Measurements from ENCODE around the gene OR8G1.
"Not testable (repeated sequence)": the region's sequence is repeated elsewhere in the genome, so short reads cannot be mapped to it uniquely, and the experiment has no call there.

Gene OR8G1

DNA sequence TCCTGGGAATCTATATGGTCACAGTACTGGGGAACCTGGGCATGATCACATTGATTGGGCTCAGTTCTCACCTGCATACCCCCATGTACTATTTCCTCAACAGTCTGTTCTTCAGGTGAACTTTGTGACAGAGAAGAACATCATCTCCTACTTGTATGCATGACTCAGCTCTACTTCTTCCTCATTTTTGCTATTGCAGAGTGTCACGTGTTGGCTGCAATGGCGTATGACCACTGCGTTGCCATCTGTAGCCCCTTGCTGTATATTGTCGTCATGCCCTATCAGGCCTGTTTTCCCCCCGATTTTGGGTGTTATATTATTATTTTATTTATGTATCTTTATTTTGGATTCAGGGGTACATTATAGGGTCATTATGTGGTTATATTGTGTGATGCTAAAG is 2.4 kb upstream of the OR8G1 start:
- DNase-seq (ENCODE audit: low spot score): no peak

DNA sequence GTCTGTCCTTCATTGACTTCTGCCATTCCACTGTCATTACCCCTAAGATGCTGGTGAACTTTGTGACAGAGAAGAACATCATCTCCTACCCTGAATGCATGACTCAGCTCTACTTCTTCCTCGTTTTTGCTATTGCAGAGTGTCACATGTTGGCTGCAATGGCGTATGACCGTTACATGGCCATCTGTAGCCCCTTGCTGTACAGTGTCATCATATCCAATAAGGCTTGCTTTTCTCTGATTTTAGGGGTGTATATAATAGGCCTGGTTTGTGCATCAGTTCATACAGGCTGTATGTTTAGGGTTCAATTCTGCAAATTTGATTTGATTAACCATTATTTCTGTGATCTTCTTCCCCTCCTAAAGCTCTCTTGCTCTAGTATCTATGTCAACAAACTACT is 9.0 kb downstream of the OR8G1 start:
- DNase-seq (ENCODE audit: low spot score): not testable (repeated sequence)

DNA sequence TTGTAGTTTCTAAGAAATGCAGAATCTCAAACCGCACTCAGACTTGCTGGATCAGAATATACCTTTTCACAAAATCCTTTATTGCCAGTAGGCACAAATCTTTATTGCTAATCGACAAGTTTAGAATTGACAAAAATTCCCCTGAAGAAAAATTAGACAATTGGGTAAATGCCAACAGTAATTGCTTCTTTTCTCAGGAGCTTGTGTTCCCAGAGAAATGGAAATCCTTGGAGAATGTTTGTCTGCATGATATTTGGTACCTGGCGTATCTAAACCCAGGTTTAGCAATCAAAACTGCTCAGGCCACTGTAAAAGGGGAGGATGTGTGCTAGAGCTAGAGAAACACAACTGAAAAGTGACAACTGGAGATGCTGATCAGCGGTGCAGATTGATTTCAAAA is 15.2 kb downstream of the OR8G1 start, which contains the start of gene OR8G5:
OR8G5 (plus strand) TSS at position 301 of the 400 bp plus-strand sequence. CDS start 8,556 bp downstream, outside the sequence.
- DNase-seq (ENCODE audit: low spot score): no peak

DNA sequence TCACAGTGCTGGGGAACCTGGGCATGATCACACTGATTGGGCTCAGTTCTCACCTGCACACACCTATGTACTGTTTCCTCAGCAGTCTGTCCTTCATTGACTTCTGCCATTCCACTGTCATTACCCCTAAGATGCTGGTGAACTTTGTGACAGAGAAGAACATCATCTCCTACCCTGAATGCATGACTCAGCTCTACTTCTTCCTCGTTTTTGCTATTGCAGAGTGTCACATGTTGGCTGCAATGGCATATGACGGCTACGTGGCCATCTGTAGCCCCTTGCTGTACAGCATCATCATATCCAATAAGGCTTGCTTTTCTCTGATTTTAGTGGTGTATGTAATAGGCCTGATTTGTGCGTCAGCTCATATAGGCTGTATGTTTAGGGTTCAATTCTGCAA is 24.1 kb downstream of the OR8G1 start:
- DNase-seq (ENCODE audit: low spot score): not testable (repeated sequence)

DNA sequence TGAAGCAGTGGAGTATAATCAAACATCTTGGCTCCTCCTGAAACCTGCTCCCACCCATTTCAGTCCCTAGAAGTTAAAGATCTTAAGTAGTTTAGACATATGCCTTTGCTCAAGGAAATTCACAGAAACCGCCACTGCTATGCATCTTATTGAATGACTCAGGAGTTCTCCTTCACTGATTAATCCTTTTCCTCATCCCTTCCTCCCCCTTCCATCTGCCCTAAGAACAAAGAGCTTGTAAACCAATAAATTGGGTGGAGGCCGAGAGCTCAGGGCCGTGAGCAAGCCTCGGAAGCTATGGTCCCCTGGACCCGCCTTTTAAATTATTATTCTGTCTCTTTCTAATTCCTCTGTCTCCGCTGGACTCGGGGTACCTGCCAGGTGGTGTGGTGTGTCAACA is 30.0 kb downstream of the OR8G1 start:
- not testable (repeated sequence) for DNase-seq (ENCODE audit: low spot score)

DNA sequence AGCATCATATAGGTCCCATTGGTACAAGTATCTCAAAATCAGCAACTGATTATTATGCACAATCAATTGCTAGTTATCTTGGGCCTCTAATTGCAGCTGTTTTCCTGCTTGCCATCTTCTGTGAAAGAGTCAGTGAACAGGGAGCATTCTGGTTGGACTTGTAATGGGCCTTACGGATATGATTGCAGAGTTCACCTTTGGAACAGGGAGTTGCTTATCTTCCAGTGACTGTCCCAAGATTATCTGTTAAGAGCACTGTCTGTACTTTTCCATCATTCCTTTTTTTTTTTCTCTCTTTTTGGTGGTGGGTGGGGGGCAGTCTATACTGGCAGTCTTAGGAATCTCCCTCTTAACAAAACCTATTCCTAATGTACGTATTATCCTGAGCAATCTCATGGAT is 33.1 kb downstream of the OR8G1 start:
- DNase-seq (ENCODE audit: low spot score): no peak

DNA sequence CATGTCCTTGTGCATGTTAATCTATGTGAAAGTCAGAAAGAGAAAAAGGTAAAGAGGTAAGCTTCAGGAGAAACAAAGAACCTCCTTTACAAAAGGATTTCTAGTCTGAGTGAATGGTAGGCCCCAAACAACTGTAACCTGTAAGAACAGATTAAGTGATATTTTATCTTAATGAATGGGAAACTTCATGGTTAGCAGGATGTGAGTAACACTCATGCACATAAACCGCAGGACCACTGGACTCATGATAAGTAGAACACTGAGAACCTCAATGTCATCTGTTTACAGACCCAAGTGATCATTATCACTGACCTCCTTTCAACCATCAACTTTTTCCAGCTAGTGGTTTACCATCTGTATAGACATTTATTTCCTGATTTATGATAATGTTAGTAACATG is 35.2 kb downstream of the OR8G1 start:
- no peak for DNase-seq (ENCODE audit: low spot score)

DNA sequence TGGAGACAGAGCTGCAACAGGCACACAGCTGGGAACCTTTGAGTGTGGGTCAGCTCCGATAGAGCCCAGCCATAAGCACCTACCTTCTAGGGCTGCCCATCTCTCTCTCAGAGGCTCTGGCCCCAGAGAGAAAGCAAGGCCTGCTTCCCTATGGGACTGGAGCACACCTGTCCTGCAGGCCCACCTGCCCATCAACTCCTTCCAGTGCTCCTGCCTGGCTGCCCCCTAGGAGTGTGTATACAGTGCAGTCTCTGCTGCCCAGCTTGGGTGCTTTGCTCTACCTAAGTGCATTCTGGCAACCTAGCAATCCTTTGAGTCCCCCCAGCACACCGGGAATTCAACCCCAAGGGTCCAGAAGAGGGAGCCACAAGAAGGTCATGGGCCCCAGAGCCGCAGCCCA is 36.3 kb downstream of the OR8G1 start:
- DNase-seq (ENCODE audit: low spot score): no peak

DNA sequence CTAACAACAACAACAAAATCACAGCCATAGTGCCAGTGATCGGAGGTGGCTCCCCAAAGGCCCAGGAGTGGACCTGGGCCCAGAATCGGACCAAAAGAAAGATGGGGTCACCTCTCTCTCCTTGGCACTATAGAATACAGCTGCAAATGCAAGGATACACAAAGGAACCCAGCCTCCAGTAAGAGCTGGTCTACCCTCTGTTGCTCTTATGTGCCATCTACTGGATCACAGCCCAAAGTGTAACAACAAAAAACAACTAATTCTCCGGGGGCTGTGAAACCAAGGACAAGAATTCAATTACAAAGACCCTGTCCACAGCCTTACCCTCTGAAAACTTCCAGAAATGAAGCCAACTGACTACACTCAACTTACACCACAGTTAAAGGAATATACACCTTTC is 36.9 kb downstream of the OR8G1 start:
- DNase-seq (ENCODE audit: low spot score): no peak

DNA sequence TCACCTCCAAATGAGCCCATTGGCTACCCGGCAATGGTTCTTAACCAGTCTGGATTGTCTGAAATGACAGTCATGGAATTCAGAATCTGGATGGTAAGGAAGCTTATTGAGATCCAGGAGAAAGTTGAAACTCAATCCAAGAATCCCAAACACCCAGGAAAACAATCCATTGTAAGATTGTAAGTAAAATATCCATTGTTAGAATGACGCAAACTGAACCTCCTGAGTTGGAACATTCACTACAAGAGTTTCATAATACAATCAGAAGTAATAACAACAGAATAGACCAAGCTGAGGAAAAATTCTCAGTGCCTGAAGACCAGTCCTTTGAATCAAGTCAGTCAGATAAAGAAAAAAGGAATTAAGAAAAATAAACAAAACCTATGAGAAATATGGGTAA is 37.4 kb downstream of the OR8G1 start:
- DNase-seq (ENCODE audit: low spot score): no peak

DNA sequence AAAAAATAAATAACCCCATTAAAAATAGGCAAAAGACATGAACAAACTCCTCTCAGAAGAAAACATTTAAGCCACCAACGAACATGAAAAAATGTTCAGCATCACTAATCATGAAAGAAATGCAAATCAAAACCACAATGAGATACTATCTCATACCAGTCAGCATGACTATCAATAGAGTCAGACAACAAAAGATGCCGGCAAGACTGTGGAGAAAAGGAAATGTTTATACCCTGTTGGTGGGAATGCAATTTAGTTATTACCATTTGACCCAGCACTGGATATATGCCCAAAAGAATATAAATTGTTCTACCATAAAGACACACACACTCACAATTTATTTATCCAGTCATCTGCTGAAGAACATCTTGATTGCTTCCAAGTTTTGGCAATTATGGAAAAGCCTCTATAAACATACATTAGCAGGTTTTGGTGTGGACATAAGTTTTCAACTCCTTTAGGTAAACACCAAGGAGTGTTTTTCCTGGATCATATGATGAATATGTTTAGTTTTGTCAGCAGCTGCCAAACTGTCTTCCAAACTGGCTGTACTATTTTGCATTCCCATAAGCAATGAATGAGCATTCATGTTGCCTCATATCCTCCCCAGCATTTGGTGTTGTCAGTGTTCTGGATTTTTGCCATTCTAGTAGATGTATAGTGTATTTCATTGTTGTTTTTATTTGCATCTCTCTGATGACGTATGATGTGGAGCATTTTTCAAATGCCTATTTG is 44.9 kb downstream of the OR8G1 start:
- peak; percentile 69 for DNase-seq (ENCODE audit: low spot score)

DNA sequence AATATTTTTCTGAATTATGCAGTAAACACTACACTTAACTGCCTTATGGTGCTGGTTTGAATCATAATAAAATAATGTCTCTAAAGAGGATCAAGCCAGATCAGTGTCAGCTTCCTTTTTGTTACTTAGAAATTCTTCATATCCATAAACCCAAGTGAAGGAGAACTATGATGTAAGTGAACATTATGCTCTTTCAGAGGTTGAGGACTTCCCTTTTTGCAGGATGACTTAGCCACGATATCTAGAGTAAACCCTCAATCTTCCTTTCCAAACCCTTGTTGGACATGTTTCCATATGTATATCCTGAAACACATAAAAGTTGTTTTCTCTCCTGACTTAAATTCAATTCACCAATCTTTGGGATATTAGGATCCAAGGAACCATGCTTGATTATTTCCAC is 53.8 kb downstream of the OR8G1 start:
- DNase-seq (ENCODE audit: low spot score): no peak

DNA sequence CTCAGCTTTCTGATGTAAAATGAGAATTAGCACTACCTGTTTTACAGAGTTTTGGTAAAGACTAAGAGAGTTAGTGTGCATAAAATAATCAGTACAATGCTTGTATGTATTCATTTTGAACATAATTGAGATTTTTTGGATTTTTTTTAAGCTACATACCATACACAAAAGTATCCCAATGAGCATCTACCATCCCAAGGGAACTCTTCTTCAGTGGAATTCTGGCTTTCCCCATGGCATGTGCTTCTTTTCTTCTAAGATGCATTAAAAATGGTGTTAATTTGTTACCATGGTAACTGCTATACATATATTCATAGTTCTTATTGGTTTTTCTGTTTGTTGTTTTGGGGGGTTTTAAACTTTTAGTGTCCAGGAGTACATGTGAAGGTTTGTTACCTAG is 55.1 kb downstream of the OR8G1 start:
- no peak for DNase-seq (ENCODE audit: low spot score)

DNA sequence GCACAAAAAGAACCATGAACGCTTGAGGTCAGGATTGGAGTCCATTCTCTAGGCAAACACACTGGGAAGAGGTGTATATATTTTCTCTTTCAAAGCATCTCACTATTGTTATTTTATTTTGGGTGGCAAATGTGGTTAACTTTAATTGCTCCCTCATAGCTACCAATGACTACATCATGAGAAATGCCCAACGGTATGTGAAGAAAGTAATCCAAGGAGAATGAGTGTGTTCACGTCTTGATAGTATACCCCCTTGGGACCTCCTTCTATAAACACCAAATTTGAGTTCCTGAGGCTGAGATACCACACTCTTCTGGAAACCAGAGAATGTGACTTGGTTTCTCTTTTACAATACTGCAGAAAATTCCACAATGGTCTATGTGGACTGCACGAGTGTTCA is 57.0 kb downstream of the OR8G1 start:
- DNase-seq (ENCODE audit: low spot score): no peak

DNA sequence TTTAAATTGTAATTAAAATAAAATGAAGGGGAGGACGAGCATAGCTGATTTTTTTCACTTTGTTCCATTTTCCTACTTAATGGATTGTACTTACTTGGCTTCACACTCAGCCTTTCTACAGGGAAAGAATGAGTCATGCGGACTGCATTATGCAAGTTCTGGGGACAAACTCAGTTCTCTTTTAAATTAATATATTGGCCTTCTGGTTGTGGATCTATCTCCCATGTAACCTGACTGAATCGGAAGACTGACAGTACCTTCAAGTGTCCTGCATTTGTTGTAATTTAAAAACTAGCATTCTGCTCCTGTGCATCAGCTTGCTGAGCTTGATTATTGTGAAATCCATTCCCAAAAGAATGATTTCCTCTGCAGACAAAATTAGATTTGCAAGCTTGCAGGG is 60.7 kb downstream of the OR8G1 start:
- DNase-seq (ENCODE audit: low spot score): no peak

DNA sequence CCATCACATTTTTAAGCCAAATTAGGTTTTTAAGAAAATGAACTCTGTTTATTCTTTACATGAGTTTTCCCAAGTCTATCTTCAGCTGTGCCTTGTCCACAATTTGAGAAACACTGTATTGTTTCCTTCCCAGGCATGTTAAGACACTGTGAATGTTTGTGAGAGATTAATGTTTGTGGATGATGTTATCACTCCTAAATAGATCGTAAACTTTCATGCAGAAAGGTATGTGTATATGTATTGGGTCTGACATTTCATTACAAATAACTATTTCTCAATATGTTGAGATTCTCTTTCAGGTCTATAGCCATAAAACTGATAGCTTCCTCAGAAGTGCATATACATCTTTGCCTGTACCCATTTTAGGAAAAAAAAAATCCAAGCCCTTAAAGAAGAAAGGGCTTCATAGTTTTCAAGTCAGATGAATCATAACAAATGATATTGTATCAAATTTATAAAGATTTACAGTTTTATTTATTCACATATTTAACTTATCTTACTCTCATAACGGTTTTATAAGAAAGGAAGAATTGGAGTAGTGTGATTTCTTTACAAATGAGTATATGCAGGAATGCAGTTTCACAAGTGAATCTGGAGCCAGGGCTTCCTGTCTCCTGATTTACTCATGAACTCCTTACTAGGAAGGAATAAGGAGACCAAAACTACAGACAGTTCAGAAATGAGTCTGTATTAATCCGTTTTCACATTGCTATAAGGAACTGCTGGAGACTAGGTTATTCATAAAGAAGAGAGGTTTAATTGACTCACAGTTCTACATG is 61.6 kb downstream of the OR8G1 start:
- DNase-seq (ENCODE audit: low spot score): no peak
